Fibroblast of villous mesenchyme (primary cell): ENCODE measurements around the gene LINGO1. TPM values are rescaled to one million over a fixed set of nuclear protein-coding genes. Genes with fewer than 3 reads are reported as not detected.
A peak's percentile ranks its signal among the peaks of the same experiment; 100 is the strongest.

Source experiments
- DNase-seq: peaks from one replicate; pipeline ENCODE4 v3.0.0-alpha.2; 2010; ENCODE audit warnings: low read depth
- H3K4me3 ChIP-seq: 2 replicates; pipeline ENCODE4 v1.5.1; 2011; ENCODE audit warnings: low read depth, mild to moderate bottlenecking, low read length
- total RNA-seq: library from RNA; depleted of rRNA; stranded (reverse); fragments of >200 nt; gene quantifications from 2 replicates; pipeline ENCODE4 v1.2.3, GENCODE V29; 2012
- TF ChIP-seq, protein P1 (sequence below): IDR thresholded peaks from 2 replicates; pipeline ENCODE4 v1.5.1; 2012; ENCODE audit warnings: low read depth, mild to moderate bottlenecking, low read length; ENCODE audit not compliant: insufficient read depth

Gene LINGO1
- total RNA-seq, 1 donor: not detected

DNA sequence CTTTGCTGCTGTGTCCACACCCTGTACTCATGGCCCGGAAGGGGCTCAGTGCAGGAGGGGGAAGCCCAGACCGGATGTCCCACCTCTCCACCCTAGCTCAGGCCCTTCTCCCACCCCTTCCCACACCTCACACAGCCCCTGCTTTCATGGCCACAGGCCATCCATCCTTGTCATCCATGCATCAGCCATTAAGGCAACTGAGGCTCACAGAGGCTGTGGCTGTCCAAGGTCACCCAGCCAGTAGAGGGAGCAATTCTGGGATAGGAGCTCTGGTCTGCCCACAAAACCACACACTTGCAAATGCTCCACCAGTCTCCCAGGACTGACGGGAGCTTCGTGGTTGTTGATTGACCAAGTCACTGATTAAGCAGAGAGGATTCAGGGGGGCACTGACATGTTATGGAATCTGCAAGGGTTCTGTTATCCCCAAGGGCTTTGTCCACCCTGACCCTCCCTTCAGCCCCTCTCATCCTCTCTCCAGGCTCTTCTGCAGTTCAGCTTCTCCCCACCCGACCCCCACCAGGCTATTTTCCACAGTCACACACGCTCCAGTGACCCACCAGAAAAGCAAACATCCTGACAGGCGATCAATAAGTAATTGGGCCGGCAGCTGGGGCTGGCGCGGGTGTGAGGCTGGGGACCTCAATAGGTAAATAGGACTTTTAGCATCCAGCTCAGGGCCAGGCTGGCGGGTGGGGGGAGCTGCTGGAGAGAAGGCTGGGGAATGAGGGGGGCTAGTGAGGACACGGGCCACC is 15.1 kb downstream of the LINGO1 start:
- TF ChIP-seq, protein P1, sequence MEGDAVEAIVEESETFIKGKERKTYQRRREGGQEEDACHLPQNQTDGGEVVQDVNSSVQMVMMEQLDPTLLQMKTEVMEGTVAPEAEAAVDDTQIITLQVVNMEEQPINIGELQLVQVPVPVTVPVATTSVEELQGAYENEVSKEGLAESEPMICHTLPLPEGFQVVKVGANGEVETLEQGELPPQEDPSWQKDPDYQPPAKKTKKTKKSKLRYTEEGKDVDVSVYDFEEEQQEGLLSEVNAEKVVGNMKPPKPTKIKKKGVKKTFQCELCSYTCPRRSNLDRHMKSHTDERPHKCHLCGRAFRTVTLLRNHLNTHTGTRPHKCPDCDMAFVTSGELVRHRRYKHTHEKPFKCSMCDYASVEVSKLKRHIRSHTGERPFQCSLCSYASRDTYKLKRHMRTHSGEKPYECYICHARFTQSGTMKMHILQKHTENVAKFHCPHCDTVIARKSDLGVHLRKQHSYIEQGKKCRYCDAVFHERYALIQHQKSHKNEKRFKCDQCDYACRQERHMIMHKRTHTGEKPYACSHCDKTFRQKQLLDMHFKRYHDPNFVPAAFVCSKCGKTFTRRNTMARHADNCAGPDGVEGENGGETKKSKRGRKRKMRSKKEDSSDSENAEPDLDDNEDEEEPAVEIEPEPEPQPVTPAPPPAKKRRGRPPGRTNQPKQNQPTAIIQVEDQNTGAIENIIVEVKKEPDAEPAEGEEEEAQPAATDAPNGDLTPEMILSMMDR: peak; percentile 38
- H3K4me3 ChIP-seq: no peak overlapping the region
- DNase-seq: no peak

DNA sequence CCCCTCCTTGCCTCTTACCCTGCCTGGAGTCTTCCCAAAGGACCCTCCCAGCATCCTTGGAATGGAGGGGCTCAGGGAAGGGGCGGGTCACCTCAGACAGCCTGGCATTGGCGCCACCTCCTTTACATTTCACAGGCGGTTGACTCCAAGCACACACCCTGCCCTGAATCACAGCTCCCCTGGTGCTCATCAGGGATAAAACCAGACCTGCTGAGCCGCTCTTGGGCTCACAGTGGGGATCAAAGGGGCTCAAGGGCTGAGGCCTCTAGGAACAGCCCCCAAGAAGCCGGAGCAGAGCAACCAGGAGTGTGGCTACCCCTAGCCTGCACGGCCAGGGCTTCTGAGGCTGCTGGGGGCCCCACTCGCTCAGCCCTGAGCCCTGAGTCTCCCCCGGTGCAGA is 16.6 kb downstream of the LINGO1 start:
- no peak overlapping the region for H3K4me3 ChIP-seq
- TF ChIP-seq, protein P1: no peak
- DNase-seq: no peak

DNA sequence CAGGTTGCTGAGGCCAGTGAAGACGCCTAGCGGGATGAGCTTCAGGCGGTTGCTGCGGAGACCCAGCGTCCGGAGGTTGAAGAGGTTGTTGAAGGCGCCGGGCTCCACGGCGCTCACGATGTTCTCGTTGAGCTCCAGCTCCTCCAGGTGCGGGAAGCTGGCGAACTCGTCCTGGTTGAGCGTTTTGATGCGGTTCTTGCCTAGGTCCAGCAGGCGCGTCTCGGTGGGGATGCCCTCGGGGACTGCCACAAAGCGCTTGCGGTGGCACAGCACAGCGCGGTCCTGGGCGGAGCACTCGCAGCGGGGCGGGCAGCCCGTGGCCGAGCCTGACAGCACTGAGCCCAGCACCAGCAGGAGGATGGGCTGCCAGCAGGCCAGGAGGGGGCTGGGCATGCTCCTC is 17.2 kb downstream of the LINGO1 start:
- TF ChIP-seq, protein P1: no peak
- no peak overlapping the region for H3K4me3 ChIP-seq
- DNase-seq: no peak

DNA sequence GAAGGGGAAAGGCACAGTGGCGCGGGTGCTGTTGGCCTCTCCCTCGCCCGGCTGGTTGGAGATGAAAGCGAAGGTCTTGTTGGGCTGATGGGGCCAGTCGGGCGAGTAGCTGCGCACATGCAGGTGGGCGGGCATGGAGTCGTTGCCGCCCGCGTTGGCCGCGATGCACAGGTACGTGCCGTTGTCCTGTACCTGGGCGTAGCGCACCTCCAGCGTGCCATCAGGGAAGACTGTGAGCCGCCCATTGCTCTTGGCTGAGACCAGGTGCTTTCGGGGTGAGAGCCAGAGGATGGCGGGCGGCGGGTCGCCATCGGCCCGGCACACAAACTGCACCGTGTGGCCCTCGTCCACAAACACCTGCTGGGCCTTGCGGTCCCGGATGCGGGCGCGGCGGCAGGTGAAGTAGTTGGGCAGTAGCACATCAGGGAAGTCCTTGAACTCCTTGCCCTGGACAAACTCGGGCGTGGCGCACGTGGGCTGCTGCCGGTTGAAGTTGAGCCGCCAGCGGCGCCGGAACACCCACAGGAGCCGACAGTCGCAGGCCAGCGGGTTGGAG is 18.4 kb downstream of the LINGO1 start:
- DNase-seq: no peak
- no peak overlapping the region for H3K4me3 ChIP-seq
- TF ChIP-seq, protein P1: no peak

DNA sequence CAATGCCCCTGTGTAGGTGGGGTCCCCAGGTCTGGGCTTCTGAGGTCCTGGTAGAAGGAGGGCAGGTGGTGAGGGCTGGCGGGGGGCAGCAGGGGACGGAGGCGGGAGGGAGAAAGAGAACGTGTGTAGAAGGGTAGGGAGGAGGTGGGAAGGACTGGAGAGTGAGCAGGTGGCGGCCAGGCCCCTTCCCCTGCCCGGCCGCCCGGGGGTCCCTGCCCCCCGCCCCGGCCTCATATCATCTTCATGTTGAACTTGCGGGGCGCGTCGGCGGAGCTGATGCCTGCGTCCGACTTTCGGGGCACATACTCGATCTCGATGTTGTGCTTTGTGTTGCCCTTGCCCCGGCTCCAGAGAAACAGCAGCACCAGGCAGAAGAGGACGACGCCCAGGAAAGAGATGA is 18.9 kb downstream of the LINGO1 start:
- H3K4me3 ChIP-seq: no peak overlapping the region
- TF ChIP-seq, protein P1: no peak
- no peak for DNase-seq

DNA sequence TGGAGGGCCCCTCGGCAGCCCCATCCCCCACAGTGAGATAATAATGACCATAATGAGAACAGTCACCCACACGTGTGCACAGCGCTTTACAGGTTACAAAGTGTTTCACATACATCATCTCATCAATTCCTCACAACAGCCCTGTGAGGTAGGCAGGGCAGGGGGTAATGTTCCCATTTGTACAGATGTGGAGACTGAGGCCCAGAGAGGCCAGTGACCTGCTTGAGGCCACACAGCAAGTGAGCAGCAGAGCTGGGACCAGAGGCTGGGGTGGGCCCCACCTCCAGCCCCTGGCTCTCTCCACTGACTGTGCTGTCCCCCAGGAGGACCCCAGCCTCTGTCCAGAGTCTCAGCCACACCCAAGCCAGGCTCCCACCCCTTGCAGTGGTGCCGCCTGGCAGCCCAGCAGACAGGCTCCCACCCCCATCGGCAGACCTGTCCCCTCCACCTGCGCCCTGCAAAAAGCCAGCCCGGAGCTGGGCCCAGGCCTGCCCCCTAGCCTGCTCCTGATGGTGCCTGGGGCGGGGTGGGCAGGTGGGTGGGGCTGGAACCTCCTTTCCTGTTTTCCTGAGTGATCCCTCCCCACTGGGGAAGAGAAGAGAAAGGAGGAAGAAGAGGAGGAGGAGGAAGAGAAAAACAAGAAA is 19.6 kb downstream of the LINGO1 start:
- H3K4me3 ChIP-seq: no peak overlapping the region
- TF ChIP-seq, protein P1: no peak
- DNase-seq: no peak

DNA sequence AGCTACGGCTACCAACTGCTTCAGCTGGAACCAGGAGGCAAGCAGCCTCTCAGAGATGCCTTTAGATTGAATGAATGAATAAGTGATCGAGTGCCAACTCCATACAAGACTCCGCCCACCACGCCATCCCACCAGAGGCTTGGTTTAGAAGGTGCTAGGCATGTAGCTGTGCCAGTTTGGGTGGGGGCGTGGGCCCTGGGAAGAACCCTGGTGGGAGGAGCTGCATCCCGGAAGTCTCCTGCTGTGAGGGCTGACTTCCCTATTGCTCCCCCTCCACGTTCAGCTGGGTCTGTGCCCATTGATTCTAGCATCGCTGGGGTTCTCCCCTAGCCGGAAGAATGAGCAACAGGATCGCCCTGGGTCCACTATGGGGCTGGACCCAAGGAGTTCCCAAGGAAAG is 20.9 kb downstream of the LINGO1 start:
- TF ChIP-seq, protein P1: no peak
- H3K4me3 ChIP-seq: no peak overlapping the region
- DNase-seq: no peak
